GM12873 (cell line): Measurements from ENCODE around the gene KCND3.

Experiments used
- CTCF ChIP-seq: IDR thresholded peaks from 2 replicates; pipeline ENCODE4 v1.5.1; 2012; ENCODE audit warnings: low read depth, mild to moderate bottlenecking, moderate library complexity, low read length, control low read depth; ENCODE audit not compliant: insufficient read depth; ENCODE audit errors: missing control alignments

KCND3 gene

GRCh38 chr1:111980686-111981085 is 8.8 kb downstream of the KCND3 start:
- TF ChIP-seq CTCF, result no peak

GRCh38 chr1:111978695-111979094 is 10.8 kb downstream of the KCND3 start:
- TF ChIP-seq CTCF, result no peak

GRCh38 chr1:111977378-111977777 is 12.1 kb downstream of the KCND3 start:
- no peak for TF ChIP-seq CTCF

GRCh38 chr1:111976842-111977241 is 12.6 kb downstream of the KCND3 start:
- TF ChIP-seq CTCF, result no peak

- no peak for TF ChIP-seq CTCF
Measured at GRCh38 chr1:111976332-111976731, 13.1 kb downstream of the KCND3 start.

- no peak for TF ChIP-seq CTCF
Measured at GRCh38 chr1:111973150-111973790, 16.2 kb downstream of the KCND3 start.

GRCh38 chr1:111971396-111971795 is 18.1 kb downstream of the KCND3 start:
- no peak for TF ChIP-seq CTCF
